ENCODE results near the gene RNPEPL1.
"Not testable (repeated sequence)": the region's sequence is repeated elsewhere in the genome, so short reads cannot be mapped to it uniquely, and the experiment has no call there.

Gene RNPEPL1

GRCh38 chr2:240567872-240568677, at the start of gene RNPEPL1:
RNPEPL1 (plus strand) TSS chr2:240568484; CDS start chr2:240568587, 103 bp downstream.
- ATAC-seq: peak; percentile 64
- Mint-ChIP-seq H3K27me3 (no peaks in the 10 kb centered on the region), H3K9me3 (no peaks in the 10 kb centered on the region), H3K4me3 (peak within 1 kb of the TSS; percentile 89), H3K4me1 (peaks cover 68% of the 10 kb centered on the region), H3K27ac (peak within 1 kb of the TSS; percentile 97), H3K36me3 (peaks cover 19% of the 10 kb centered on the region)

GRCh38 chr2:240518981-240519380, 49.3 kb upstream of the RNPEPL1 start:
- H3K27ac Mint-ChIP-seq: no peak overlapping the region
- no peaks in the 10 kb centered on the region for H3K27me3 Mint-ChIP-seq

GRCh38 chr2:240519396-240520129, 48.7 kb upstream of the RNPEPL1 start:
- H3K4me1 Mint-ChIP-seq: peaks cover 6% of the 10 kb centered on the region
- H3K27ac Mint-ChIP-seq: no peak overlapping the region
- H3K4me3 Mint-ChIP-seq: no peak overlapping the region
- no peaks in the 10 kb centered on the region for H3K27me3 Mint-ChIP-seq
- peaks cover 5% of the 10 kb centered on the region for H3K9me3 Mint-ChIP-seq
- peaks cover 57% of the 10 kb centered on the region for H3K36me3 Mint-ChIP-seq
- no peak for ATAC-seq

More at GRCh38 chr2:240518981-240519380, 49.3 kb upstream of the RNPEPL1 start:
- peaks cover 51% of the 10 kb centered on the region for H3K36me3 Mint-ChIP-seq
- H3K4me1 Mint-ChIP-seq: peaks cover 10% of the 10 kb centered on the region
- H3K9me3 Mint-ChIP-seq: peaks cover 5% of the 10 kb centered on the region
- ATAC-seq: no peak
- no peak overlapping the region for H3K4me3 Mint-ChIP-seq

- Mint-ChIP-seq H3K36me3 (peaks cover 65% of the 10 kb centered on the region), H3K4me1 (peaks cover 6% of the 10 kb centered on the region), H3K27ac (no peak overlapping the region), H3K27me3 (no peaks in the 10 kb centered on the region), H3K4me3 (no peak overlapping the region), H3K9me3 (peaks cover 5% of the 10 kb centered on the region)
- ATAC-seq: no peak
These were observed 47.9 kb upstream of the RNPEPL1 start for GRCh38 chr2:240520130-240520973.

GRCh38 chr2:240520974-240521350, 47.3 kb upstream of the RNPEPL1 start:
- Mint-ChIP-seq H3K27me3 (no peaks in the 10 kb centered on the region), H3K27ac (no peak overlapping the region), H3K4me1 (peaks cover 6% of the 10 kb centered on the region), H3K36me3 (peaks cover 70% of the 10 kb centered on the region), H3K9me3 (peaks cover 5% of the 10 kb centered on the region), H3K4me3 (no peak overlapping the region)
- ATAC-seq: no peak

GRCh38 chr2:240521885-240522284, 46.4 kb upstream of the RNPEPL1 start:
- H3K4me1 Mint-ChIP-seq, H3K27ac Mint-ChIP-seq, H3K4me3 Mint-ChIP-seq, ATAC-seq, H3K9me3 Mint-ChIP-seq, H3K27me3 Mint-ChIP-seq: not testable (repeated sequence)
- H3K36me3 Mint-ChIP-seq: peaks cover 77% of the 10 kb centered on the region

- peaks cover 11% of the 10 kb centered on the region for H3K9me3 Mint-ChIP-seq
- no peak overlapping the region for H3K4me3 Mint-ChIP-seq
- no peaks in the 10 kb centered on the region for H3K27me3 Mint-ChIP-seq
- no peak overlapping the region for H3K27ac Mint-ChIP-seq
- no peak for ATAC-seq
- peaks cover 82% of the 10 kb centered on the region for H3K36me3 Mint-ChIP-seq
- peaks cover 11% of the 10 kb centered on the region for H3K4me1 Mint-ChIP-seq
These were observed 45.9 kb upstream of the RNPEPL1 start for GRCh38 chr2:240522406-240522805.

- Mint-ChIP-seq H3K9me3 (peaks cover 14% of the 10 kb centered on the region), H3K36me3 (peaks cover 79% of the 10 kb centered on the region)
- ATAC-seq: no peak
These were observed 44.6 kb upstream of the RNPEPL1 start for GRCh38 chr2:240523451-240524281.

GRCh38 chr2:240524963-240525718, 43.1 kb upstream of the RNPEPL1 start:
- peaks cover 86% of the 10 kb centered on the region for H3K36me3 Mint-ChIP-seq
- no peaks in the 10 kb centered on the region for H3K27me3 Mint-ChIP-seq
- ATAC-seq: no peak
- no peak overlapping the region for H3K27ac Mint-ChIP-seq
- H3K4me3 Mint-ChIP-seq: no peak overlapping the region
- peaks cover 17% of the 10 kb centered on the region for H3K4me1 Mint-ChIP-seq
- H3K9me3 Mint-ChIP-seq: peaks cover 18% of the 10 kb centered on the region

More at GRCh38 chr2:240523451-240524281, 44.6 kb upstream of the RNPEPL1 start:
- no peak overlapping the region for H3K27ac Mint-ChIP-seq
- peaks cover 11% of the 10 kb centered on the region for H3K4me1 Mint-ChIP-seq
- no peaks in the 10 kb centered on the region for H3K27me3 Mint-ChIP-seq
- H3K4me3 Mint-ChIP-seq: no peak overlapping the region

- peaks cover 15% of the 10 kb centered on the region for H3K9me3 Mint-ChIP-seq
- no peak overlapping the region for H3K27ac Mint-ChIP-seq
- no peak for ATAC-seq
- H3K4me3 Mint-ChIP-seq: no peak overlapping the region
- H3K27me3 Mint-ChIP-seq: no peaks in the 10 kb centered on the region
- H3K36me3 Mint-ChIP-seq: peaks cover 88% of the 10 kb centered on the region
- H3K4me1 Mint-ChIP-seq: peaks cover 13% of the 10 kb centered on the region
These were observed 42.5 kb upstream of the RNPEPL1 start for GRCh38 chr2:240525802-240526201.

- H3K36me3 Mint-ChIP-seq: peaks cover 93% of the 10 kb centered on the region
These were observed 41.8 kb upstream of the RNPEPL1 start for GRCh38 chr2:240526521-240526920.

GRCh38 chr2:240527153-240527750, 41.0 kb upstream of the RNPEPL1 start:
- no peak overlapping the region for H3K4me3 Mint-ChIP-seq
- H3K36me3 Mint-ChIP-seq: peaks cover 94% of the 10 kb centered on the region
- ATAC-seq: no peak
- peaks cover 11% of the 10 kb centered on the region for H3K4me1 Mint-ChIP-seq
- H3K9me3 Mint-ChIP-seq: peaks cover 23% of the 10 kb centered on the region
- H3K27me3 Mint-ChIP-seq: no peaks in the 10 kb centered on the region
- H3K27ac Mint-ChIP-seq: no peak overlapping the region

More at GRCh38 chr2:240526521-240526920, 41.8 kb upstream of the RNPEPL1 start:
- ATAC-seq: no peak
- H3K4me1 Mint-ChIP-seq: peaks cover 11% of the 10 kb centered on the region
- no peaks in the 10 kb centered on the region for H3K27me3 Mint-ChIP-seq
- H3K27ac Mint-ChIP-seq: no peak overlapping the region
- no peak overlapping the region for H3K4me3 Mint-ChIP-seq
- peaks cover 16% of the 10 kb centered on the region for H3K9me3 Mint-ChIP-seq

GRCh38 chr2:240528406-240529040, 39.8 kb upstream of the RNPEPL1 start:
- Mint-ChIP-seq H3K36me3 (peaks cover 91% of the 10 kb centered on the region), H3K4me3 (no peak overlapping the region), H3K27me3 (no peaks in the 10 kb centered on the region), H3K9me3 (peaks cover 22% of the 10 kb centered on the region), H3K27ac (no peak overlapping the region), H3K4me1 (peaks cover 11% of the 10 kb centered on the region)
- ATAC-seq: no peak

All from stimulated activated memory B cell treated with anti-CD40 and anti-IgM and Interleukin-4, amounts not matched to agents 10 μg/mL and 1 μg/mL and 100 μg/mL, for 72 hours (primary cell).